IPS-NIHi11 (cell line): ENCODE data around the gene FAM13A.
"Not testable (repeated sequence)": the region's sequence is repeated elsewhere in the genome, so short reads cannot be mapped to it uniquely, and the experiment has no call there.

Experiments
- DNase-seq: peaks from one replicate; pipeline ENCODE4 v3.0.0; 2012; ENCODE audit warnings: mixed read lengths, low spot score

Gene FAM13A

DNA sequence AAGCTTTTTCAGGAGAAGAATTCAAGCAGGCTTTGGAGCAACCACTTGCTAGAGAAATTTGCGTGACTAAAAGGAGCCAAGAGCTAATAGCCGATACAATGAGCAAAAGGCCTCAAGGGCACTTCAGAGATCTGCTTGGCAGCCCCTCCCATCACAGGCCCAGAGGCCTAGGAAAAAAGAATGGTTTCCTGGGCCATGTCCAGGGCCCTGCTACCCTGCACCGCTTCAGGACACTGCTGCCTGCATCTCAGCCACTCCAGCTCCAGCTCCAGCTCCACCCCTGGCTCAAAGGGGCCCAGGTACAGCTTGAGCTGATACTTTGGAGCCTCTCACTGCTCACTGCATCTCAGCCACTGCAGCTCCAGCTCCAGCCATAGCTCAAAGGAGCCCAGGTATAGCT is 98.9 kb downstream of the FAM13A start:
- DNase-seq, result peak; percentile 9

DNA sequence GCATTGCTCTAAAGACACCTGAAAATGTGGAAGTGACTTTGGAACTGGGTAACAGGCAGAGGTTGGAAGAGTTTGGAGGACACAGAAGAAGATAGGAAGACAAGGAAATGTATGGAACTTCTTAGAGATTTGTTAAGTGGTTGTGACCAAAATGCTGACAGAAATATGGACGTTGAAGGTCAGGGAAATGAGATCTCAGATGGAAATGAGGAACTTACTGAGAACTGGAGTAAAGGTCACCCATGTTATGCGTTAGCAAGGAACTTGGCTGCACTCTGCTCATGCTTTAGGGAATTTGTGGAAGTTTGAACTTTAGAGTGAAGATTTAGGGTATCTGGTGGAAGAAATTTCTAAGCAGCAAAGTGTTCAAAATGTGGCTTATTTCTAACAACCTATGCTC is 99.4 kb downstream of the FAM13A start:
- no peak for DNase-seq

DNA sequence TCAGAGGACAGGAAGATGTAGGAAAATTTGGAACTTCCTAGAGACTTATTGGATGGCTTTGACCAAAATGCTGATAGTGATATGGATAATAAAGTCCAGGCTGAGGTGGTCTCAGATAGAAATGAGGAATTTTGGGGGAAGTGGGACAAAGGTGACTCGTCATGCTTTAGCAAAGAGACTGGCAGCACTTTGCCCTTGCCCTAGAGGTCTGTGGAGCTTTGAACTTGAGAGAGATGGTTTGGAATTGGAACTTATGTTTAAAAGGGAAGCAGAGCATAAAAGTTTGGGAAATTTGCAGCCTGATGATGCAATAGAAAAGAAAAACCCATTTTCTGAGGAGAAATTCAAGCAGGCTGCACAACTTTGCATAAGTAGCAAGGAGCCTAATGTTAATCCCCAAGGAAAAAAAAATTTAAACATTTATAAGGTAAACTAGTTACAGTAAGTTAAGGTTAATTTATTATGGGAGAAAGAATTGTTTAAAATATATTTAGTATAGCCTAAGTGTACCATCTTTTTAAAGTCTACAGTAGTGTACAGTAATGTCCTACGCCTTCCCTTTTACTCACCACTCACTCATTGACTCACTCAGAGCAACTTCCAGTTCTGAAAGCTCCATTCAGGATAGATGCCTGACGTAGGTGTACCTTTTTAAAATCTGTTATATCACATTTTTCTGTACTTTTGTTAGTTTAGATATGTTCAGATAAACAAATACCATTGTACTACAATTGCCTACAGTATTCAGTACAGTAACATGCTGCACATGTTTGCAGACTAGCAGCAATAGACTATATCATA is 101.2 kb downstream of the FAM13A start:
- no peak for DNase-seq

DNA sequence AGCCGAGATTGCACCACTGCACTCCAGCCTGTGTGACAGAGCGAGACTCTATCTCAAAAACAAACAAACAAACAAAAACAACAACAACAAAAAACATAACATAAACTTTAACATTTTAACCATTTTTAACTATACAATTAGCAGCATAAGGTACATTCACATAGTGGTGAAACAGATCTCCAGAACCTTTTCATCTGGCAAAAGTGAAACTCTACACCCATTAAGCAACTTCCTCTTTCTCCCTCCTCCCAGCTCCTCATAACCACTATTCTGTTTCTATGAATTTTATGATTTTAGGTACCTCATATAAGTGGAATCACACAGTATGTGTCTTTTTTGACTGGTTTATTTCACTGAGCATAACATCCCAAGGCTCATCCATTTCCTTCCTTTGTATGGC is 103.6 kb downstream of the FAM13A start:
- DNase-seq, result no peak

DNA sequence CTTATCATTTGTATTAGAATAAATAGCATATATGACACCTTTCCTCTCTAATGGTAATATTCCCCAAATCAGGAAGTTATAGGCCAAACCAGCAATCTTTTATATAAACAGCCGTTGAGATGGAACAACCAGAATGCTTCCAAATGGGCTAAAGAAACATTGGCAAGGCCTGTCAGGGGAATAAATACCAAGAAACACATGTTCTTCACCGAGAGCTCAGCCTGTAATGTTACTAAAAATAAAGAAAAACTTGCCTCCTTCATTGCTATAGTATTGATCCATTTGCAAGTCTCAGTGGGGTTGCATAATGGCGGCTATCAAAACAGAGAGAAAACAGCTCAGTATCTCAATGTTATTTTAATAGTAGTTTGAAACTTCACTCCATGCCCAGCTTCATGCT is 104.9 kb downstream of the FAM13A start:
- DNase-seq, result no peak

DNA sequence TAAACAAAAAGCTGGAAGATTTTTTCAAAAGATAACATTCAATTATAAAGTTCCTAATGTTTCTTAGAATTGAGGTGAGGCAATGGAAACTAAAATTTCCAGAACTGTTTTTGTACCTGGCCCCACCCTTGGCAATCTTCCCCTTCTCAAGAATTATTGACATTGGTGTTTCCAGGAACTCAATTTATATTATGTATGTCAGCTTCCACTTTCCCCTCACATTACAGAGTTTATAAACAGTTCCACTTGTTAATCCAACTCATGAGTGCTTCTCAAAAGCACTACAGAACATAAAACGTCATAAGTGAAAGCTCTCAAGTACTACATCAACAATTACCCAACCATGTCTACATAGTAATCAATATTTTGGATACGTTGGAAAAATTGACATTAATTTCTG is 107.4 kb downstream of the FAM13A start:
- DNase-seq, result no peak

DNA sequence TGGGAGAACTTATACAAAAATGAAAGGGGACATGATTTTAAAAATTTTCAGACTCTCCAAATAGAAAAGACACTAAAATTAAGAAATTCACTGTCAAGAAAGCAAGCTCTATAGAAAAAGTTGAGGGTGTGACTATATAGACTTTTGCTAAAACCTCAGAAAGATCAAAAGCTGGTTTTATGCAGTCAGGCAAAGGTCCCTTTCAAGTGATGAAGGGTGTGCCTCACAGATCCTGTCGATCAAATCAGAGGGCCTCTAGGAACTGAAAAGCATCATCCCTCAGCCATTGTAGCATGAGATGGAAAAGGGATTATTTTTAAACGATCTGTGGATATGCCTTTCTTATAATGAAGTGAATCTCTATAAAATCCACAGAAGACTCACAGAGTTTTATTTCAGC is 116.5 kb downstream of the FAM13A start:
- DNase-seq, result no peak

DNA sequence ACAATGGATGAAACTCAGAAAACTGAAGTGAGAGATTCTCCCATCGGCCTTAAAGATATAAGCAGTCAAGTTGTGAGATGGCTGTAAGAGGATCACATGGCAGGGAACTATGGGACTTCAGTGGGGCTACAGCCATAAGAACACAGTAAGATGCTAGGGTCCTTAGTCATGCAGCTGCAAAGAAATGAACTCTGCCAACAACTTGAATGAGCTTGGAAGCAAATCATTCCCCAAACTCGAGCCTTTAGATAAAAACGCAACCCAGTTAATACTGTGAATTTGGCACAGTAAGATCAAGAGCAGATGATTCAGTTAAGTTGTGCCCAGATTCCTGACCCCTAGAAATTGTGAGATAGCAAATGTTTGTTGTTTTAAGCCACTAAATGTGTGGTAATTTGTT is 117.3 kb downstream of the FAM13A start:
- DNase-seq, result no peak

DNA sequence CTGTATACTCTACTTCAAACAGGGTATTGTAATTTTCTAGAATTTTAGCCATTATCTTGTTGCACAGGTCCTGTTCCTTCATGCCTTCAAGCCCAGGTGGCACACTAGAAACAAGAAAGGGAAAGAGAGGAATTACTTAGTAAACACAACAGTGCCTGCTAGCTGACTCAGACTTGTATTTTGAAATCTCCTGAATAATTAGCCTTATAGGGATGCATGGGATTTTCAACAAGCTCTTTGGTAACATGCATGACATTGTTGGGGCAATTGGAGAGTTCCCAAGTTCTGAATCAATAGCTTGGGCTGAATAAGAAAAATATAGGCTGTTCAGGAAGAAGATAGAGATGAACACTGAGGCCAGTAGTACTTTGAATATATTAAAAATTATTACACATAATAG is 118.8 kb downstream of the FAM13A start:
- DNase-seq, result no peak

DNA sequence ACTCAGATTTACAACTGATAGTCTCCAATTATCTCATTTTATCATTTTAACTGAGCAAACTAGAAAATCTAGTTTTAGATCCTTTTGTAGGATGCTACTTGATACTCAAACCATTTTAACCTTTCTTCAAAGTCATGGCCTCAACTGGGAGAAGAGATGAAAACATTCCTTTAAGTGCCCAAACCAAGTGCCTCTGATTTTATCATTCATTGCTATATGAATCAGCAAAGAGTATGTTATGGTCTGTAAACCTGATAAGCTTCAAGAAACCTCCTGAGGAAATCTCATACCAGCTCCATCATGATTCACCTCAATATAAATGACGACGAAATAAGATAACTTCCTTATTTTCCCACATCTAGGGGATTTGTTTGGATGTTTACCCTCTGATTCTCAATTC is 119.9 kb downstream of the FAM13A start:
- DNase-seq, result no peak

DNA sequence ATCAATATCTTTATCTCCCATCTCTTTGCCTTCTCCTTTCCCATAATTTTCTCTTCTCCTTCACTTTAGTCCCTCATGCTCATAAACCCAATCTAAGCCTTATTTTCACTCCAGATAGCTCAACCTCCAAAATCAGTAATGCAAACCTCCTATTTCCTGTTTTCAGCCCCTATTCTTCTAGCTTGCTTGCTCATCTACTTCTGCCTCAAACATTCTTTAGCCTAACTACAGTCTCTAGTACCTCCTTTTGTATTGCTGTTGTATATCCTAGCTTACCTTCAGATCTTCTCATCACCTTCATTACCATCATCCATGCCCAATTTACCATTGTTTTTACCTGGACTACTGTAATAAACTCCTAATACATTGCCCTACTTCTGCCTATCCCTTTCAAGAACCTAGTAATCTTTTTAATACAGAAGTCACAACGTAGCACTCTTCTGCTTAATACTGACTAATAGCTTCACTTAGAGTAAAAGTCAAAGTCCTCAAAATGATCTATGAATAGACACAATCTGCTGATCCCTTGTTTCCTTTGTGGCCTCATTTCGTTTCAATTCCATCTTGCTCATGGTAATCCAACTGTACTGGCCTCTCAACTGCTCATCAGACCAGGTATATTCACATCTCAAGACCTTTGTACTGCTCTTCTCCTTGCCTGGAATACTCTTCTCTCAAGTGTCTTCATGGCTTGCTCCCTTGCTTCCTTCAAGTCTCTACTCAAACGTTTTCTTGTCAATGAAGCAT is 123.4 kb downstream of the FAM13A start:
- no peak for DNase-seq

DNA sequence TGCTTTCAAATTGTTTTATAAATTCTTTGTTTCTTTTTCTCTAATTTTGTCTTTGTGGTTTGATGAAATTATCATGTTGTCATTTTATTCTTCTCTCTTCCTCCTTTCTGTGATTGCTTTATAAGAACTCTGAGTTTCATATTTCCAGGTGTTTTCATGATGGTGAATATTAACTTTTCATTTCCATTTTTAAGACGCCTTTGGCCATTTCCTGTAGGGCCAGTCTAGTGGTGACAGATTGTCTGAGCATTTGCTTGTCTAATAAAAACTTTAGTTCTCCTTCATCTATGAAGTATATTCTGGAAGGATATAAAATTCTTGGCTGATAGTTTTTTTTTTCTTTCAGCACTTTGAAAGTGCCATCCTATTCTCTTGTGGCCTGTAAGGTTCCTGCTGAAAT is 128.1 kb downstream of the FAM13A start:
- no peak for DNase-seq

DNA sequence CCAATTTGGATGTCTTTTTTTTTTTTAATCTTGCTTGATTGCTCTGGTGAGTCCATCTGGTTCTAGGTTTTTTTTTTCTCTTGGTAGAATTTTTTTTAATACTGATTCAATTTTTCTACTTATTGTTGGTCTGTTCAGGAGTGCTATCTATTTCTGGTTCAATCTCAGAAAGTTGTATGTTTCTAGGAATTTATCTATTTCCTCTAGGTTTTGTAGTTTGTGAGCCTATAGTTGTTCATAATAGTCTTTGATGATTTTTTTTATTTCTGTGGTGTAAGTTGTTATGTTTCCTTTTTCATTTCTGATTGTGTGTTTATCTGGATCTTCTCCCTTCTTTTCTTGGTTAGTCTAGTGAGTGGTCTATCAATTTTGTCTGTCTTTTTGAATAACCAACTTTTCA is 129.6 kb downstream of the FAM13A start:
- no peak for DNase-seq

DNA sequence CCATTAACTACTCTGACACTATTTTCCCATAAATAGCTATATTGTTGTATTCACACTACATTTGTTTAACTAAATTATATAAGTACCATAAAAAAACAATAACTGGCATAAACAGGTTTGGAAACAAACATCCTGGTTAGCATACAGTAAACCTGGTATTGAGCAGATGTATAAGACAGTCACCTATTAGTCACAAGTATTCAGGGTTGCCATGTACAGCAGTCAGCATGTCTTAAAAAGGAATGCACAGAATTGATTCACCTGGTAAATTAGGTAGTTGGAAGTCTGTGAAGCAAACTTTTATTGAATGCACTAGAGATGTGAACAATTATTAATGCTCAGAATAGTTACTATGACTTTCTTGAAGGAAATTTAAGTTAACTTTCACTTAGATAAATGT is 137.9 kb downstream of the FAM13A start:
- DNase-seq, result no peak

DNA sequence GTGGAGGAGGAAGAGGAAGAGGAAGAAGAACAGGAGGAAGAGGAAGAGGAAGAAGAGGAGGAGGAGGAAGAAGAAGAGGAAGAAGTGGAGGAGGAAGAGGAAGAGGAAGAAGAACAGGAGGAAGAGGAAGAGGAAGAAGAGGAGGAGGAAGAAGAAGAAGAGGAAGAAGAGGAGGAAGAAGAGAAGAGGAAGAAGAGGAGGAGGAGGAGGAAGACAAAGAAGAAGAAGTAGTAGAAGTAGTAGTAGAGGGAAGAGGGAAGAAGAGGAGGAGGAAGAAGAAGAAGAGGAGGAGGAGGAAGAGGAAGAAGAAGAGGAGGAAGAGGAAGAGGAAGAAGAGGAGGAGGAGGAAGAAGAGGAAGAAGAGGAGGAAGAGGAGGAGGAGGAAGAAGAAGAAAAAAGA is 143.8 kb downstream of the FAM13A start:
- DNase-seq, result not testable (repeated sequence)

DNA sequence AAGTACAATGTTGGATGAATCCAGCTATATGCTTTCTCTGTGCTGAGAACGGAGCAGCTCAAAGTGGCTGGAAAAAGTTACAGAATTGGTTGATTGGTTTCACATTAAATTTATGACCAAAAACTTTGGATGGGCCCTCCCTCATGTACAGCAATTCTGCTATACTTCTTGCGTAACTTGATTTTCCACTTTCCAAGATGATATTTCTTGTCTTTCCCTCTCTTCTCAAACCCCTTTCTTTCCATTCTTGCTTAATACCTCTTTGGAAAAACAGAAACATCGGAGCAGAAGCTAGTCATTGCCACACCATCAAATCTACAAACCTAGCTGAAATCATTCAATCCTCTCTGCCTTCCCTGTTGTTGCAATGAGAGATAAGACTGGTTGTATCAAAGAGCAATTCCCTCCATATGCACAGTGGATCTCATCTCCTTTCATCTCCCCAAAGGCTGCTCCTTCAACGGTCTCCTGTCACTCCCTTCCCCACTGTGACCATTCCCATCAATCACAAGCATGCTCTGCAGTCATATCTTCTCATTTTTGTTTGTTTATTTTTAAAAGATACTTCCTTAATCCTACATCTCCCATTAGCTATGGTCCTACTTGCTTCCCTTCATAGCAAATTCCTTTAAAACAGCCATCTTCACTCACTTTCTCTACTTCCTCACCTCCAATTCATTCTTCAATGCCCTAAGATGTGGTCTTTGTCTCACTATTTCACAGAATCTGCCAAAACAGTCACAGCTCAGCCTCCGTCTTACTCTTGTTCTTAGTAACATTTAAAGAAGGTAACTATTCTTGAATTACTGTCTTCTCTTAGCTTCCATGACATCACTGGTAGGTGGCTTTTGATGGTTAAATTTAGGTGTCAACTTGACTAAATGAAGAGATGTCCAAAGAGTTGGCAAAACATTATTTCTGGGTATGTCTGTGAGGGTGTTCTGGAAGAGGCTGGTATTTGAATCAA is 145.5 kb downstream of the FAM13A start:
- no peak for DNase-seq

DNA sequence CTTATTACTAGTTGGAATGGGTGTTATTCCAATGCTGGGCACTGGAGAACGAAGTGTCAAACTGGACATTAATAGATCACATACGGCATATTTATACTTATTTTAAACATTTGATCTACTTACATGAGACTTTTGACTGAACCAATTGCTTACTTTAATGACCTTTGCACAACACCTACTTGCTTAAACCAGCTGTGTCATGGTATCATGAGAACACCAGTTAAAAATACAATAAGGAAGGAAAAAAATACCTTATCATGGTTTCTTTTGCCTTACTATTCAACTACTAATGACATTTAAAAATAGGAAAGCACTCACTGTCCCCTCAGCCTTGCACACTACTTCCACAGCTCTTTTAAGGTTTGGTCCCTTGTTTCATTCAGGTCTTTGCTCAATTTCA is 146.9 kb downstream of the FAM13A start:
- no peak for DNase-seq

DNA sequence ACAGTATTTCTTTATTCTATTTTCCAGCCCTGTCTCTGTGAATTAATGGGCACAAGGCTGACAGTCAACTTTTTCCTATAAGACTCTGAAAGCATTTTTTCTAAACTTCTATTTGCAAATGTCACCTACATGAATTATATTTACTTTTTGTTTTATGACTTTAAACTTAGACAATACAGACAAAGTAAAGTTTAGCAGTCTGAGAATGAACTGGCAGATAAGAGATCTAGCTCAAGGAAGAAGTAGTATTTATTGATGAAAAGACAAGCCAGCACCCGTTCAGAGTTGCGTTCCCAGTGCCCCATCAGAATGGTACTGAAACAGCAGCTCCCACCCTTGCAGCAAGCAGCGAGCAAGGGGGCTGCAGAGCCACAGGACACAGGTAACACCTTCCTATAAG is 148.5 kb downstream of the FAM13A start:
- DNase-seq, result no peak

DNA sequence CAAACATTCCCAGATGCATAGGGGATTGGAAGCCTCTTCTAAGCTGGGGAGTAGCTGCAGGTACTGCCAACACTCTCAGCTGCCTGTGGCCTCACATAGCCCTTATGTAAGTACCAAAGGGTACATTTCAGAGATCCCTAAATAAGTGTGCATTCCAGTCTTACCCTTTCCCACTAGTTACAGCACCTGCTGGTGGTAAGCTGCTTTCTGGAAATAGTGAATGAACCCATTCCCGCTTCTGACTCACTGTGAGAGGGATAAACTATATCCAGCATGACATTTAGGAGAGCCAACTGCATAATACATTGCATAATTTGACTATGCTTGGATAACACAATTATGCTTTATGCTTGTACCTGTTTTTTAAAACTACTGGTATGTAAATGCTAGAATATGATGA is 149.0 kb downstream of the FAM13A start:
- DNase-seq, result no peak

DNA sequence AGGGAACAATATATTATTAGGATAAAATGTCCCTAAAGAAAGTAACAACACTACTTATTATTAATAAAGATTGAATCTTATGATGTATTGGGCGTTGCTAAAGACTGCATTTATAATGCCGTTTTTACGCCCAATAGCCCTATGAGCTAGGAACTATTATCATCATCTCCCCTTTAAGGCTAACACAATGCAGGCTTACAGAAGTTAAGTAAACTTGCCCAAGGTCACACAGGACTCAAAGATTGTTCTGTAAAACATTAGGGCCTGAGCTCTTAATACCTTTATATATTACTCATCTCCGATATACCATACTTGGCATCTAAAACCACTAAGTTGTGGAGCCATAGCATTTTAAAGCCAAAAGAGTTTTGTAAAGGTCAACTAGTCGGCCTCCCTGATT is 149.5 kb downstream of the FAM13A start:
- no peak for DNase-seq

DNA sequence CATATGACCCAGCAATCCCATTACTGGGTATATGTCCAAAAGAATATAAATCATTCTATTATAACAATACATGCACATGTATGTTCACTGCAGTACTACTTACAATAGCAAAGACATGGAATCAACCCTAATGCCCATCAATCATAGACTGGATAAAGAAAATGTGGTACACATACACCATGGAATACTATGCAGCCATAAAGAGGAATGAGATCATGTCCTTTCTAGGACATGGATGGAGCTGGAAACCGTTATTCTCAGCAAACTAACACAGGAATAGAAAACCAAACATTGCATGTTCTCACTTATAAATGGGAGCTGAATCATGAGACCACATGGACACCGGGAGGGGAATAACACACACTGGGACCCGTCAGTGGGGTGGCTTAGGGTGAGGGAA is 152.7 kb downstream of the FAM13A start:
- DNase-seq, result not testable (repeated sequence)

DNA sequence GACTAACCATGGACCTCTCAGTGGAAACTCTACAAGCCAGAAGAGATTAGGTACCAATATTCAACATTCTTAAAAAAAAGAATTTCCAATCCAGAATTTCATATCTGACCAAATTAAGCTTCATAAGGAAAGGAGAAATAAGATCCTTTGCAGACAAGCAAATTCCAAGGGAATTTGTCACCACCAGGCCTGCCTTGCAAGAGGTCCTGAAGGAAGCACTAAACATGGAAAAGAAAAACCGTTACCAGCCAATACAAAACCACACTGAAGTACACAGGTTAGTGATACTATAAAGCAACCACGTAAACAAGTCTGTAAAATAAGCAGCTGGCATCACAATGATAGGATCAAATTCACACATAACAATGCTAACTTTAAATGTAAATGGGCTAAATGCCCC is 156.6 kb downstream of the FAM13A start:
- DNase-seq, result no peak

DNA sequence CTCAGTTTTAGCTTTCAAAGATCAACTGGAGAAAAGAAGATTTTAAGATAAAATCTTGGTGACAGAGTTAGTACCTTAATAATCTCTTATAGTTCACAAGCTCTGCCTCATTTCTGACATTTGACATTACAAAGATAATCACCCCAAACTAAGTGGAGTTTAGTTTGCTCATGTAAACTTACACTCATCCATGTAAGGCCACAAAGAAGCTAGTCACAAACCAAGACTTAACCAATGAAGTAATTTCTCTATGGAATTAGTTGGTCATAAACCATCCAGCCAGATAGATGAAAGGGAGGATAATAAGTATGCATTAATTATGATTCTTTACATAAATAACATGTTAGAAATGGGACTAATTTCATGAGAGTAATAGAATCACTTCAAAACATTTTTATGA is 159.2 kb downstream of the FAM13A start:
- DNase-seq, result no peak
